ENCODE results near the gene SPC24.

- TF ChIP-seq CTCF (IDR thresholded peaks at IDR 0.05; ENCODE audit: low read depth, low read length, poor library complexity, severe bottlenecking) (no peak), EZH2phosphoT487 (IDR thresholded peaks at IDR 0.05; ENCODE audit: borderline replicate concordance, low read length) (no peak)
These were observed 57.3 kb downstream of the SPC24 start for GRCh38 chr19:11098327-11098726.
